ENCODE results near the gene B4GALT2.

Gene B4GALT2

DNA sequence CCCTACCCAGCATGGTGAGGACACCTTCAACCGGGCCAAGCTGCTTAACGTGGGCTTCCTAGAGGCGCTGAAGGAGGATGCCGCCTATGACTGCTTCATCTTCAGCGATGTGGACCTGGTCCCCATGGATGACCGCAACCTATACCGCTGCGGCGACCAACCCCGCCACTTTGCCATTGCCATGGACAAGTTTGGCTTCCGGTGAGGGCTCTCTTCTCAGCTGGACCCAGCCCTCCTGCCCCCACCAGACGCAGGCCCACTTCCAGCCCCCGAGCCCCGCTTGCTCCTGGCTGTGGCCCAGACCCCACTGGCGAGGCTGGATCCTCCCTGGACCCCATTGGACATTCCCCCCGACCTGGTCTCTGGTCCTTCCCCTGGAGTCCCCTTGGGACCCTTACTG, 5.8 kb downstream of the B4GALT2 start:
- DNase-seq (ENCODE audit: low spot score), result no peak

DNA sequence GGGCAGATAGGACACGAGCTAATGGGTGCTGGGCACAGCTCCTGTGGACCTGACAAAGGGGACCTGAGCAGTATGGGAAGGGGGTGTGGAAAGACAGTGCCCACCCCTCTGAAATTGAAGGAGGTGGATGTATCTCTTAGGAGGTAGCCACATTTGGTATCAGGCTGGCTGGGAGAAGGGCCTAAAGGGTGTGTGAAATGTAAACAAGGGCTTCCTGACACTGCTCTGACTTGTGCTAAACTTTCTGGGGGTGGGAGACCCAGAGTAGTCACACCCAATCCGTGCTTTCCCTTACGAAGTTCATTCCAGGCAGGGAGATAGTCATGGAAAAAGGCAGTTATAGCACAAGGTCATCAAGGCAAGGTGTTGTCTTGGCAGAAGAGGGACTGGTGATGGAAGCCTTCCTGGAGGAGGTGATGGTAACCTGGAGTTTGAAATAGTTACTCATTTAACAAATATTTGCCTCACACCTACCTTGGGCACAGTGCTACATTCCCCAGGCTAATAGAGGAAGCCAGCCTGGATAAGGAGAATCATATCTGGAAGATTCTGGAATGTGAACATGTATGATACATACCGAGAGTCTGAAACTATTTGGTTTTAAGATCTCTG, 7.1 kb downstream of the B4GALT2 start:
- no peak for DNase-seq (ENCODE audit: low spot score)

DNA sequence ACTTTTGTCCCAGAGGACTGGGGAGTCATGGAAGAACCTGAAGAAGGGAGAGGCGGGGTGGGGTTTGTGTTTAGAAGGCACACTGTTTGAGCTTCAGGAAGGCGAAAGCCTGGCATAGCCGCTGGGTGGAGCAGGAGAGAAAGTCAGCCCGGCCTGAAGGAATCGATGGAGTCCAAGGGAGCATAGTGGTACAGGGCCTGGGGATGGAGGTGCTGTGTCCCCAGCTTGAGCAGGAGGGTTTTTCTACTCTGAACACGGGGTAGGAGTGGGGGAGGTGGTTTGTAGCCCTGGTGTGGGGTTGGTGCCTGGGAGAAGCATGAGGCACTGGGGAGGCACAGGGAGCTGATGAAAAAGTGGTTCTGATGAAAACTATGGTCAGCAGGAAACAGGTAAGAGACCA, 7.7 kb downstream of the B4GALT2 start:
- no peak for DNase-seq (ENCODE audit: low spot score)

DNA sequence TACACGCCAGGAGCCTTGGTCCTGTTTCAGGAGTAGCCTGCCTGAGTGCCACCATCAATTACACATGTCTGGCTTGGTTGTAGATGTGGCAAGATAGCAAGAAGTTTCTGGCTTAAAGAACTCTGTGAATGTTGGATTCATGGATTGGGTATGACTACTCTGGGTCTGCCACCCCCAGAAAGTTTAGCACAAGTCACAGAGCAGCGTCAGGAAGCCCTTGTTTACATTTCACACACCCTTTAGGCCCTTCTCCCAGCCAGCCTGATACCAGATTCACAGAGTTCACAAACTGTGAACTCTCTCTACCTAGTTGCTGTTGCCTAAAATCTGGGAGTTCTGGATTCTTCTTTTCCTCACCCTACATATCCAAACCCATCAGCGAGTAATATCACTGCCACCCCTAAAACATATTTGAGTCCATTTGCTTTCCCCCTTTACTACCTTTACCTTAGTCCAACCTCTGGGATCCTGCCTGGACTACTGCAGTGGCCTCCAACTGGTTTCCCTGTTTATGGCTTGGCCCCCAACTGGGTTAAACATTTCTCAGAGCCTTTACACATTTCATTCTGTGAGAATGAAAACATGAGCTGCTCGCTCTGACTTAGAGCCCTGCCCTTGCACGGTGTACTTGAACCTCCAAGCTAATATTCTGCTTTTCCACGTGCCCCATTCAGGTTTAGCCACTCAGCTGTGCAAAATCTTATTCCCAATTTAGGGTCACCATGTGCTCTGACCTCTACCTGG, 8.3 kb downstream of the B4GALT2 start:
- no peak for DNase-seq (ENCODE audit: low spot score)

DNA sequence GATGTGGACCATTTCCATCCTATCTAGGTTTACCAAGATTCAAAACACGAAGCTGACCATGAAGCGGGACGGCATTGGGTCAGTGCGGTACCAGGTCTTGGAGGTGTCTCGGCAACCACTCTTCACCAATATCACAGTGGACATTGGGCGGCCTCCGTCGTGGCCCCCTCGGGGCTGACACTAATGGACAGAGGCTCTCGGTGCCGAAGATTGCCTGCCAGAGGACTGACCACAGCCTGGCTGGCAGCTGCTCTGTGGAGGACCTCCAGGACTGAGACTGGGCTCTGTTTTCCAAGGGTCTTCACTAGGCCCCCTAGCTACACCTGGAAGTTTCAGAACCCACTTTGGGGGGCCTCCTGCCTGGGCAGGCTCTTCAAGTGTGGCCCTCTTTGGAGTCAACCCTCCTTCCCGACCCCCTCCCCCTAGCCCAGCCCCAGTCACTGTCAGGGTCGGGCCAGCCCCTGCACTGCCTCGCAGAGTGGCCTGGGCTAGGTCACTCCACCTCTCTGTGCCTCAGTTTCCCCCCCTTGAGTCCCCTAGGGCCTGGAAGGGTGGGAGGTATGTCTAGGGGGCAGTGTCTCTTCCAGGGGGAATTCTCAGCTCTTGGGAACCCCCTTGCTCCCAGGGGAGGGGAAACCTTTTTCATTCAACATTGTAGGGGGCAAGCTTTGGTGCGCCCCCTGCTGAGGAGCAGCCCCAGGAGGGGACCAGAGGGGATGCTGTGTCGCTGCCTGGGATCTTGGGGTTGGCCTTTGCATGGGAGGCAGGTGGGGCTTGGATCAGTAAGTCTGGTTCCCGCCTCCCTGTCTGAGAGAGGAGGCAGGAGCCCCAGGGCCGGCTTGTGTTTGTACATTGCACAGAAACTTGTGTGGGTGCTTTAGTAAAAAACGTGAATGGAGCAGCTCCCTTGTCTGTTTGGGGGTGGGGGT, 11.5 kb downstream of the B4GALT2 start:
- no peak for DNase-seq (ENCODE audit: low spot score)

DNA sequence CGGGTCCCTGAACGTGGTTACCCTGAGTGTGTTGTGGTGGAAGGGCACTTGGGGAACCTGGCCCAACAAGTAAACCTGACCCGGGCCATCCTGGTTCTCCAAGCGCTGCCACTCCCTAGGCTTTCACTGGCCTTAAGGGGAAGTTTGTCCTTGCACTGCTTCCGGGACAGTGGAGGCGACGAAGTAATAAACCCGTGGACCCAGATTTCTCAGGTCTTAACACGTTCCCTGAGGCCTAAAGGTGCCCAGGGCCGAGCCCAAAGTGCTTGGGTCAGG, 12.1 kb downstream of the B4GALT2 start:
- DNase-seq (ENCODE audit: low spot score), result no peak

DNA sequence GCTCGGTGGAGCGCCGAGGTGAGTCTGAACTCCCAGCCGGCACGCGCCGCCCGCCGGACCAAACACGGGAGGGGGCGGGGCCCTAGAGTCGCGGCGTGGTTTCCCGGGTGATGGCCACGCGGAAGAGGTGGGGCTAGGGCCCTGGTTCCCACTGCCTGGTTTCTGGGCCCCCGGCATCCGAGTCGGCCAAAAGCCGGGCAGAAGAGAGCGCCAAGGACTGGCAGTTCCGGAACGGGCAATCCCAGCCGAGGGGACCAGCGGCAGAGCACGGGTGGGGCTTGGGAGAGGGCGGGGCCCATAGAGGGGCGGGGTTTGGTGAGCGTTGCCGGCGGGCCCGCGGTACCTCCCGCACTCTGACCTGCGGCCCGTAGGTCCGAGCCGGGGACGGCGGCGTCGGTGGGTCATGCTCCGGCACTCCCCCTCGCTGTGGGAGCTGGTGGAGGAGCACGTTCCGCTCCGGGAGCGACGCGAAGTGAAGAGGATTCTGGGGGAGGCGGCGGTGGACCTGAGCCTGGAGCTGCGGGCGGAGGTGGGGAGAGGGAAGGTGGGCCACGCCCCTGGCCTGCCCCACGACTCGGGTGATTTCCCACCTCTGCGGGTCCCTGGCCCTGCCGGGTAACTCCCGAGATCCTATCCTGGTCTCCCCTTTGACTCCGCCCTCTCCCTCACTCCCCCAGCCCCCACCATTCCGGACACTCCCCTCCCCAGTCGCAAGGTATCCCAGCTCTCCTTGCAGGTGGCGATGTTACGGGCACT, 12.6 kb downstream of the B4GALT2 start, which contains the start of gene CCDC24:
CCDC24 (plus strand) TSS at position 124 of the 756 bp plus-strand sequence; CDS start at position 404, 280 bp downstream.
- peak; percentile 54 for DNase-seq (ENCODE audit: low spot score)

DNA sequence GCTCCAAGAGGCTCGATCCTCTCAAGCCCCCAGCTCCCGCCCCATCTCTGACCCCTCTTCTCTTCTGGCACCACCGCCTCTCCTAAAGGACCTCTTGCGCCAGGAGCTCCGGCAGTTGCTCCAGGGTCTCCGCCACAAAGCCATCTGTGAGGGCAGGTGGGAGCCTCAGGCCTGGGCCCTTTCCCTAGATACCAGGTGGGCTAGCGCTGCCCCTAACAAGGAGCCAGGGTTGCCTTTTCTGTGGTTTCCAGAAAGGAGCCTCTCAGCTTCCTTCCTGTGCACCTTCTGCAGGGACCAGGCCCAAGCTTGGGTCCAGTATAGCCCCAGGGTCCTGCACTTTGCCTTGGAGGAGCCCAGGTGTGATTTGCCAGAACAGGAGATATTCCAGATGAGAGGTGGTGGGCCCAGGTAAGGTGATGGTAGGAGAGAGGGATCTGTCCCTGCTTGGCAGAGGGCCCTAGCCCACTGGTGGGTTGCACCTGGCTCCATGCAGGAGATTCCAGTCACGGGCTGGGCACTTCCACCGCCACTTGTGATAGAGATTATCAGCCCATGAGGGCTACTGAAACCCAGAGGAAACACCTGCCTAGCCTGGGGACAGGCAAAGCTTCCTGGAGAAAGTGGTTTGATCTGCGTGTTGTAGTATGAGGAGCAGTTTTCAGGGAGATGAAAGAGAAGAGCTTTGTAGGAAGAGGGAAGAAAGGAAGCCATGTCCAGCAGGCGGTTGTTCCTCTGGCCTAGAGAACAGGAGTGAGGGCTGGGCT, 13.4 kb downstream of the B4GALT2 start:
- no peak for DNase-seq (ENCODE audit: low spot score)

DNA sequence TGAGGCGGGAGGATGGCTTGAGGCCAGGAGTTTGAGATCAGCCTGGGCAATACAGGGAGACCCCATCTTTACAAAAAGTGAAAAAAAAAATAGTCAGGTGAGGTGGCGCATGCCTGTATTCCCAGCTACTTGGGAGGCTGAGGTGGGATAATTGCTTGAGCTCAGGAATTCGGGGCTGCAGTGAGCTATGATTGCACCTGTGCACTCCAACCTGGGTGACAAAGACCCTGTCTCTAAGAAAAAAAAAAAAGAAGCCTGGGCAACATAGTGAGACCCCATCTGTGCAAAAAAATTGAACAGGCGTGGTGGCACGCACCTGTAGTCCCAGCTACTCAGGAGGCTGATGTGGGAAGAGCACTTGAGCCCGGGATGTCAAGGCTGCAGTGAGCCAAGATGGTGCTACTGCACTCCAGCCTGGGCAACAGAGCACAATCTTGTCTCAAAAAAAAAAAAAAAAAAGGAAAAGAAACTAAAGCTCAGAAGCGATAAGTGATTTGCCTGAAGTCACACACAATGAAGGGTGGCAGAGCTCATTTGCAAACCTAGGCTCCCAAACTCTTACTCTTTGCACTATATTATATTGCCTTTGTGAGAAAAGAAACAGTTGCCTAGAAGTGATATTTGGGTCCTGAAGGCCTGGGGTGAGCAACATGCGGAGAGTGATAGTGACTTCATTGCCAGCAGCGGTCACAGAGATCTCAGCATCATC, 14.3 kb downstream of the B4GALT2 start:
- DNase-seq (ENCODE audit: low spot score), result no peak

DNA sequence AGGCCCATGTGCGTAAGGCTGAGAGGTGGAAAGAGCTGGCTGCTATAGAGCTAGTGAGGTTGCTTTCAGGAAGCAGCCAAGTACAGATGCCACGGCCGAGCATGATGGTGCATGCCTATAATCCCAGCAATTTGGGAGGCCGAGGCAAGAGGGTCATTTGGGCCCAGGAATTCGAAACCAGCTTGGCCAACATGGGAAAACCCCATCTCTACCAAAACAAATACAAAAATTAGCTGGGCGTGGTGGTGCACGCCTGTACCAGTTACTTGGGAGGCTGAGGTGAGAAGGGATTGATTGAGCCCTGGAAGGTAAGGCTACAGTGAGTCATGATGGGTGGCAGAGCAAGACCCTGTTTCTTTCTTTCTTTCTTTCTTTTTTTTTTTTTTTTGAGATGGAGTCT, 15.1 kb downstream of the B4GALT2 start:
- DNase-seq (ENCODE audit: low spot score), result no peak

DNA sequence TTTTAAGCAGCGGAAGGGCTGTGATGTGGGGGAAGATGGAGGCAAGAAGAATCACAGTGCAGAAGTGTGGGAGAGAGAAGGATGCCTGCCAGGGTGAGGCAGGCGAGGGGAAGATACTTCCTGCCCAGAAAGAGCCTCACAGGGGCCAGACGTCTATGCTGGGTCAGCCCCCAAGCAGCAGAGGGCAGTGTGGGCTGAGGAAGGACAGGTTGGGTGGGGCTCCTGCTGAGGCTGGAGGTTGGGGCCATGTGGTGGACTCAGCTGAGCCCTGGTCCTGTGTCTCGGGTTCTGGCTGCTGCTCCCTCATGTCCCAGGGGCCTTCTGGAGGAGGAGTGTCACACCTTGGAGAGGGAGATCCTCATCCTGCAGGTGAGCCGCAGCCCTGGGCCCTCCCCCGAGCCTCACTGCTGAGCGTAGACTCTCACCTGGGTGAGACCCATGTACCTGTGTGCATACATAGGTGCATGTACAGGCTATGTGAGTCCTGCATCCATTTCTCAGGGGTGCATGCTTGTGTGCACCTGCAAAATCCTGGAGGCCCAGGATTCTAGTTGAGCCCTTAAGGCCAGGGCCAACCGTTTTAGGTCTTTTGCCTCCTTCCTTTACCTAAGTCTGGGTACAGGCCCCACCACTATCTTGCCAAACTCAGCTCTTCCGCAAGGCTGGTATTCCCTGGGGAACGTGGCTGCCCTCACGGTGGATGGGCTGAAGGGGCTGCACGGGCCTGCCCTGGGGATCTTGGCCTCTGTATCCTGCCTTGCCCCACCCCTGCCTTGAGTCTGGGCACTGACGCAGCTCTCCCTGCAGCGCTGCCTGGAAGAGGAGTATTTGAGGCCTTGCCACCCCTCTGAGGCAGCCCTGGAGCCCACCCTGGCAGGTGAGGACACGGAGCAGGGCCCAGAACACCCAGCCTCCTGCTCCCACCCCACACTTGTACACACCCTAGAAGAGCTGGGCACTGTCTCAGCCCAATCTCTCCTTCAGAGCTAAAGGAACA, 16.1 kb downstream of the B4GALT2 start:
- peak; percentile 74 for DNase-seq (ENCODE audit: low spot score)

DNA sequence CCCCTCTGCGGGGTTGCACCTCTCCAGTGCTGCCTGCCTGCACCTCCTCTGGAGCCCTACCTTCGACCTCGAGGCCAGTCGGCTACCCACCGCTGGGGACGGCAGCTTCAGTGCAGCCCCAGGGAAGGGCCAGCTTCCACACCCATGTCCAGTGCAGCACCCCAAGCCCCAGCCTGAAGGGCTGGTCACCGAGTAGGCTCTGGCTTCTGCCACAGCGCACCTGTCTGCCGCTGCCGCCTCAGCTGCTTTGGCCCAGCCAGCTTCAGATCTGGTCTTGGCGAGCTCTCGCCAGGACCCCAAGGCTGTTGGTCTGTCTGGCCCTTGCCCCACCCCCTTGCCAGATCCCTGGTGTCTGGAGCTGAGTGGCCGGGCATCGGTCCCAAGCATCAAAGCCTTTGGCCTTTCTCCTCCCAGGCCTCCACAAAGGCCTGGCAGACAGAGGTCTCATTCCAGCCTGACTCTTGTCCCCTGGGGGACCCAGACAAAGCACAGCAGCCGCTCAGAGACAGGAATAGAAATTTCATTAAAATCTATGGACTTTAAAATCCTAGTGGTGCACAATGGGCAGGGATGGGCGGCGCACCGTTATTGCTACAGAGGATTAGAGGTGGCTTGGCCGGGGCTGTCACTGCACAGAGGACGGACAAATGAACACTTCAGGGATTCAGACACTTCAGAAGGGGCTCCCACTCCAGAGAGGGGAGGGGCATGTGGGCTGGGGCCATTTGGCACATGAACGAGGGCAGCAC, 17.1 kb downstream of the B4GALT2 start:
- no peak for DNase-seq (ENCODE audit: low spot score)

DNA sequence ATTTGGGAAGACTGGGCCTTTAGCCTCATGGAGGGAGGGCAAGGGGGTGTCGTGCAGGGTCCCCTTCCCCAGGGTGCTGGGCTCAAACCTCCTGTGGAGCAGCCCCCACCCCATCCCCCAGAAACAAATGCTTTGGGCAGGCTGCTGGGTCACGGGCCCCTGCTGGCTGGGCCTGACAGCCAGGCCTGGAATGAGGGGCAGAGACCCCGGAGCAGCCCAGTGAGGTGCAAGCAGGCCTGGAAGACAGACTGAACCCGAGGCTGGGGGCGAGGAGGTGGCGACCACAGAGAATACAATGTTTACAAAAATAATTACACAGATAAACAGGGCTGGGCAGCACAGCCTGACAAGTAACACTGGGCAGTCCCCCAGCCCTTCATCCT, 17.7 kb downstream of the B4GALT2 start:
- DNase-seq (ENCODE audit: low spot score), result no peak

DNA sequence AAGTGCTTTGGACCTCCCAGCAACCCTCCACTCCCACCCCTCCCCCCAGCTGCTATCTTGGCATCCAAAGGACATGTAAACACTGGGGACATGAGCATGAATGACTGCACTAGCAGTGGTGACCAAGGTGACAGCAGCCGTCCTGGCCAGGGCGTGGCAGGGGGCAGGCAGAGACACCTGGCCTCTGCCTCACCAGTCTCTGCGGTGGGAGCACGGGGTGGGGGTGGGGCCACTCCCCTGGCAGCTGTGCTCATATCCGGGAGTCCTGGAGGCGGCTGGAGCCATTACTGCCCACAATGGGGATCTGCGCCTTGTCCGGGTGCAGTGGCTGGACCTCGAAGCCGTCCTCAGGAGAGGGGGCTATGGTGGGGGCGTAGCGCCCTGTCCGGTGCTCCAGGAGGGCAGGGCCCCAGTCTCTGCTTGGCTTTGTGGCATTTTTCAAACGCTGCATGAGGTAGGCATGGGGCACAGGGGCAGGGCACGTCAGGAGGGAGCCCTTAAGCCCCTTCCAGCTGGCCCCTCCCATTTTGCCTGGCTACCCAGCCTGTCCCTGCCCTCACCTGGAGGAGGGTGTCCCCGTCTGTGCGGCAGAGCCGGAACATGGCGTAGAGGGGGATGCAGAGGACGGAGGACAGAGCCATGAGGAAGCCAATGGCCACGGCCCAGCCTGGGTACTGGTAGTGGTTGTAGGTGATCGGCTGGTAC, 18.4 kb downstream of the B4GALT2 start:
- DNase-seq (ENCODE audit: low spot score), result no peak

DNA sequence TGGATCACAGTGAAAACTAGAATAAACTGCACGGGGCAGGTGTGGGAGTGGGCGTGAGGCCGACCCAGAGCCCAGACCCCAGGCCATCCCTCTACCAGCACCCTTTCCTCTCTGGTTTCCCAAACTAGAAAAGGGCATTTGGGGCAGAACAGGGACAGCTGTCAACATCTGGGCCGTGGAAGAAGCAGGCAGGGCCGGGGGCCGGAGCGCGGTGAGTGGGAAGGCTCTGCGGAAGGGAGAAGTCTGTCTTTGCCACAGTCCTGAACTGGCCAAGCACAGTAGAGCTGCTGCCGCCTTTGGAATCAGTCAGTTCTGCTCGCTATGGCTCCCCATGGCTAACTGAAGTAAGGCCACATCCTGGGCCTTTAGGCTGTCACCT, 19.0 kb downstream of the B4GALT2 start:
- DNase-seq (ENCODE audit: low spot score), result no peak

DNA sequence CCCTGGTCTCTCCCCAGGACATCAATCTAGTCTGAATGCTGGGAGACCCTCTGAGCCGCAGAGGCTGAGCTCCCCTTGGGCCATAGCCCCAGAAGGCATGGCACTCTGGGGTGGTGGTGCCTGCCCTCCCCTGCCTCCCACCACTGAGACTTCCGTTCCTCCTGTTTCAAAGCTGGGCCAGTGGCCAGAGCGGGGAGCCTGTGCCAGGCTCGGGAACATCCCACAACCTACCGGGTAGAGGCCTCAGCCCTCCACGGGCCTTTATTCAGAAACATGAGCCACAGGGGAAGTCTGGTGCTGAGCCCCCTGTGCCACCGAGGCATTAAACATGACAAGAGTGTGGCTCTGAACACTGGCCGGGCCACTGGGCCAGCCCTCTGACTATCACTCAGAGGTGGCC, 20.4 kb downstream of the B4GALT2 start:
- DNase-seq (ENCODE audit: low spot score), result no peak

DNA sequence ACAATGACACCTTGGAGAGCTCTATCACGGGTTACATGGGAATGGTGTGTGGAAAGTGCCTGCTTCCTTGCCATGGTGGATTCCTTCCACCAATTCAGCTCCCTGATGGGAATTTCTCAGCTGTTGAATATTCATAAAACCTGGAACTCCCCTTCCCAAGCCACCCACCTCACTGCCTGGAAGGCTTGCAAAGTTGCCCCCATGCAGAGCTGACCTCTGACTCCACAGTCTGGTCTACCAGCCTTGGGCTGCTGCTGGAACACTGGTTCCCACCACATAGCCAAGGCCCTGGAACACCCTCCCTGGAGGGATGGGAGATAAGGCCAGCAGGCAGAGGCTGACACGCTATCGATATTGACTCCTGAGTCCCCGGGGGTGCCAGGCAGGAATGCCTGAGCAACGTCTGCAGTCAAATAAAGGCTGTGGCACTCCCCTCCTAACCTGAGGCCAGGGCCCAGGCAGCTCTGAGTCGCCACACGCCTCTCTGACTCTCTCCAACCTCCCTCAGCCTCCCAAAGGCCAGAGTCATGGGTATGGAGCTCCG, 21.2 kb downstream of the B4GALT2 start:
- no peak for DNase-seq (ENCODE audit: low spot score)

DNA sequence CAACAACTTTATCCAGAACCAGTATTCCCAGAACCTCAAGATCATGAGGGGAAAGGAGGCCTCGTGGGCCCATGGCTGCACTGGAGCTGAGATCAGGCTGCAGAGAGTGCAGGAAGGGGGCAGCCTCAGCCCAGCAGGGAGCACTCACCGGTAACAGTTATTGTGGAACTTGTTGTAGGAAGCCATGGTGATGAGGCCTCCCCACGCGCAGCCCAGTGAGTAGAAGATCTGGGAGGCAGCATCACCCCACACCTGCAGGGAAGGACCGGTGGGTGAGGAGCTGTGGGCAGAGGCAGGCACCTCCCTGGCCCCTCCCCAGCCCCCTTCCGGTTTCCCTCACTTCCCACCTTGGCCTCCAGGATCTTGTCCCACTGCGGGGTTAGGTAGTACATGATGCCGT, 23.2 kb downstream of the B4GALT2 start:
- DNase-seq (ENCODE audit: low spot score), result no peak

Data from SK-N-DZ (cell line).